Glomerular endothelial cell (primary cell): ENCODE results near the gene RELN. TPM values are rescaled to one million over a fixed set of nuclear protein-coding genes. Genes with fewer than 3 reads are reported as not detected.
"Not testable (repeated sequence)": the region's sequence is repeated elsewhere in the genome, so short reads cannot be mapped to it uniquely, and the experiment has no call there.

Experiments
- DNase-seq: peaks from one replicate; pipeline ENCODE4 v3.0.0-alpha.2; 2011; ENCODE audit warnings: low read depth, low spot score; ENCODE audit errors: extremely low read depth
- total RNA-seq: library from RNA; depleted of rRNA; stranded (reverse); fragments of >200 nt; gene quantifications from 2 replicates; pipeline ENCODE4 v1.2.3, GENCODE V29; 2015

Gene RELN
- total RNA-seq, 1 donor from 2014 or later = 8.1 TPM

GRCh38 chr7:103795787-103796186 lies 193.7 kb downstream of the RELN start:
- DNase-seq = no peak

- DNase-seq = no peak
Observed at GRCh38 chr7:103795107-103795506, 194.4 kb downstream of the RELN start.

GRCh38 chr7:103794424-103794823 lies 195.0 kb downstream of the RELN start:
- no peak for DNase-seq

DNA sequence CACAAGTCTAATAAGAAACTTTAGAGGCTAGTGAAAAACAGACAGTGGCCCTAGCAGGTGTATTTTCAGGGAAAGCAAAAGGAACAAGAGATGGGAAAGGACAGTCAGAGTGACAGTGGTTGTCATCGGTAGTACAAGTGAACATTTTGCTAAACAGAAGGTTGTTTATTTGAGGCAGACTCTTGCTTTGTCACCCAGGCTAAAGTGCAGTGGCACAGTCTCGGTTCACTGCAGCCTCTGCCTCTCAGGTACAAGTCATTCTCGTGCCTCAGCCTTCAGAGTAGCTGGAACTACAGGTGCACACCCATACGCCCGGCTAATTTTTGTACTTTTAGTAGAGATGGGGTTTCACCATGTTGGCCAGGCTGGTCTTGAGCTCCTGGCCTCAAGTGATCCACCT lies 195.8 kb downstream of the RELN start:
- no peak for DNase-seq

DNA sequence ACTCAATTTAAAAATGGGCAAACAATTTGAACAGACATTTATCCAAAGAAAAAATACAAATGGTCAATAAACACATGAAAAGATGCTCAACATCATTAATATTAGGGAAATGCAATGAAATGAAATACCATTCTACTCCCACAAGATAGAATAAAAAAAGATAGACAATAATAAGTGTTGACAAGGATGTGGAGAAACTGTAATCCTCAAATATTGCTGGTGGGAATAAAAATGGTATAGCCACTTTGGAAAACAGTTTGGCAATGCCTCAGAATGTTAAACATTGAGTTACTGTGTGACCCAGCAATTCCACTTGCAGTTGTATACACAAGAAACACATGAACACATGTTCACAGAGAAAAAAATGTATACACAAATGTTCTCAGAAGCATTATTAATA lies 197.6 kb downstream of the RELN start:
- no peak for DNase-seq

DNA sequence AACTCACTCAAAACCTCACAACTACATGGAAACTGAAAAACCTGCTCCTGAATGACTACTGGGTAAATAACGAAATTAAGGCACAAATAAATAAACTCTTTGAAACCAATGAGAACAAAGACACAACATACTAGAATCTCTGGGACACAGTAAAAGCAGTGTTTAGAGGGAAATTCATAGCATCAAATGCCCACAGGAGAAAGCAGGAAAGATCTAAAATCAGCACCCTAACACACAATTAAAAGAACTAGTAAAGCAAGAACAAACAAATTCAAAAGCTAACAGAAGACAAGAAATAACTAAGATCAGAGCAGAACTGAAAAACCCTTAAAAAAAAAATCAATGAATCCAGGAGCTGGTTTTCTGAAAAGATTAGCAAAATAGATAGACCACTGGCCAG lies 202.4 kb downstream of the RELN start:
- DNase-seq = not testable (repeated sequence)

GRCh38 chr7:103784646-103785286 lies 204.7 kb downstream of the RELN start:
- no peak for DNase-seq

- DNase-seq = no peak
Observed at GRCh38 chr7:103781409-103781808, 208.0 kb downstream of the RELN start.

- DNase-seq = not testable (repeated sequence)
Observed at GRCh38 chr7:103780561-103780960, 208.9 kb downstream of the RELN start.

DNA sequence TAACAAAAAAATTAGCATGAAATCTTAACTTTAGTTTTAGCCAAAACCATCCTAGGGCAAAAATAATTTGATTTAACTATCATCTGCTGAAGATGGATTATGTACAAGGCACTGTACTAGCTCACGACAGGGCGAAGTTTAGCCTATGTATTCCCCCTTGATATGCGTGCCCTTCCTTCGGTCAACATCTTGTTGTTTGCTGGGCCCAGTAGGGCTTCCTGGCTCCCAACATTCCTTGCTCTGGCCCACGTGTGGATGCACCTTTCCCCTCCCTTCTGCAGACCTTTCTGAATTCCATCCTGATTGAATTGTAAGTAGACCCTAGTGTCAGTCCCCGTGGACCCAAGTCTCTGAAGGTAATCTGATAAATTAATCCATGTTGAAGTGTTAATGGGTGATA lies 212.0 kb downstream of the RELN start:
- no peak for DNase-seq

- DNase-seq = no peak
Observed at GRCh38 chr7:103773726-103774125, 215.7 kb downstream of the RELN start.

DNA sequence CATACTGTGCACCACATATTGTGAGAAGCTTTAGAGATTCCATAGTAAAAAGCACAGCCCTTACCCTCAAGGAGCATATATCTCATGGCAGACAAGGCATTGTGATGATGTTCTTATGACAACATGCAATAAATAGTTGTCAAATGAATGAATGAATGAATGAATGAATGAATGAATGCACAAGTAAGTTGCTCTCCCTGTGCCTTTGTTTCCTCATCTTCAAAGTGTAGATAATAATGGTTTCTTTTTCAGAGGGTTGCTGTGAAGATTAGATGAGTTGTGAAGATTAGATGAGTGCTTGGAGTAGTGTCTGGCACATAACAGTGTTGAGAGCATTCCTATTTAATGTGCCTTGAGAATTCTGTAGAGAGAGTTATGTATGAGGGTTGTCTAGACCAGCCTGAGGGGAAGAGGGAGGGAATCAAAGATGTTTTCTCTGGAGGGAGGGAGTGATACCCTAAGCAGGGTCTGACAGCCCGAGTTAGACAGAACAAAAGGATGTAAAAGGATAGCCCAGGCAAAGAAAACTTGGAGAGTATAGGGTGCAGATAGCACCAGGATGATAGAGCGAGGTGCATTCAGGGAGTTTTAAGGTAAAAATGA lies 217.2 kb downstream of the RELN start:
- no peak for DNase-seq

DNA sequence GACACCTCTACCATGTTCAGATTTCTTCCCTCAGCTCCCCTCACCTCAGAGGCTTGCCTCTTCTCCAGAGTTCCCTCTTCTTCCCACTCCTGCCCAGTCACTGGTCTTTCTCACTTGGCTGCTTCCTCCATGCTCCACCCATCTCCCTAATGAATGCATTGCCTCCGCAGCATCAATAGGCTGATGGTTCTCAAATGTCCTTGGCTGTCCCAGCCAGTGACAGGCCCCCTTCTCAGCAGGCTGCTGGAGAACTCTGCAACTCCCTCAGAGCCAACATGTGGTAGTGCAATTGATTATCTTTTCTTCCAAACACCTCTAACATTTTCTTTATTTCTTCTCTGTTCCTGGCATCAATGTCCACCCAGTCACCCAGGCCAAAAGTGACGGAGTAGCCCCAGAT lies 218.2 kb downstream of the RELN start:
- no peak for DNase-seq

- DNase-seq = no peak
Observed at GRCh38 chr7:103766660-103767059, 222.8 kb downstream of the RELN start.

- DNase-seq = no peak
Observed at GRCh38 chr7:103765901-103766300, 223.6 kb downstream of the RELN start.

GRCh38 chr7:103764901-103765300 lies 224.6 kb downstream of the RELN start:
- no peak for DNase-seq

- DNase-seq = no peak
Observed at GRCh38 chr7:103762877-103763276, 226.6 kb downstream of the RELN start.

GRCh38 chr7:103762065-103762760 lies 227.2 kb downstream of the RELN start:
- no peak for DNase-seq

DNA sequence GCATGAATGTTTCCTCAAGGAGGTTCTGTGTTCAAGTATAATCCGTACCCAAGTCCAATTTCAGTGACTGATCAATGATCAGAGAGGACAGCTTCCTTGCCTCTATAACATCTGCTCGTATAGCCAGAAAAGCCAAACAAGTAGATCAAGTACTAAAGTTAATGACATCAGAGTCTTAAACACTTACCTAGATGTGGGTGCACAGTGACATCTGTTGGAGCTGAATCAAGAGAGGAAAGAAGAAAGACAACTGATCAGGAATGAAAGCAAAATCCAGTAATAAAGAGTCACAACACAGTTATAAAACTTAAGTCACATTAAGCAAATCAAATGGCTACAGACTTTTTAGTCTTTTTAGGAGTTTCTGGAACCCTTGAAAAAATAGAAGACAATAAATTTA lies 236.5 kb downstream of the RELN start:
- no peak for DNase-seq

GRCh38 chr7:103751311-103751880 lies 238.1 kb downstream of the RELN start:
- no peak for DNase-seq

GRCh38 chr7:103748680-103749079 lies 240.8 kb downstream of the RELN start:
- no peak for DNase-seq

DNA sequence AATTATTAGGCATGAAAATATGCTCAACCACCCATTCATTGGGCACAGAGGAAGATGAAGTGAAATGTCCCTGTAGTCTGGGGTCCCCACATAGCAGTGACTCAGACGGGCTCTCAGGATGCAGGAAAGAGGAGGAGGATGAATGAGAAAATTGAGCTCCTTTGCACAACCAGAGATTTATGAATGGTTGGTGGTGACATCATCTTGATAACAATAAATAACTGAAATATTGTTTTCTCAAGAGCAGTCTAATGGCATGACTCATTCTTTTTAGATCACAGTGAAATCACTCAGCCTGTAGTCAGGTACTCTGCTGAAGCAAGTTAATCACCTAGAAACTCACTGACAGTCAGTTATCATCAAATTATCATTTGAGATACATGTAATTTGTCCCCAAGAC lies 254.1 kb downstream of the RELN start:
- peak; percentile 41 for DNase-seq
